T-helper 2 cell treated with Interferon-gamma antibody and Interleukin-4, amounts not matched to agents 5 μg/mL and 100 μg/mL, for 36 hours (primary cell): ENCODE measurements around the gene UBE2L3.
"Not testable (repeated sequence)": the region's sequence is repeated elsewhere in the genome, so short reads cannot be mapped to it uniquely, and the experiment has no call there.

Experiments
- DNase-seq: peaks from one replicate; pipeline ENCODE4 v3.0.0; 2021; ENCODE audit warnings: low spot score
- H3K27ac Mint-ChIP-seq: one replicate; pipeline ENCODE4 v1.8.0; 2021; ENCODE audit warnings: mild to moderate bottlenecking, mixed read lengths
- H3K27me3 Mint-ChIP-seq: one replicate; pipeline ENCODE4 v1.8.0; 2021; ENCODE audit warnings: low read depth, mixed read lengths
- H3K36me3 Mint-ChIP-seq: one replicate; pipeline ENCODE4 v1.8.0; 2021; ENCODE audit warnings: low read depth, mixed read lengths
- H3K4me1 Mint-ChIP-seq: one replicate; pipeline ENCODE4 v1.8.0; 2021; ENCODE audit warnings: low read depth, mixed read lengths
- H3K4me3 Mint-ChIP-seq: one replicate; pipeline ENCODE4 v1.8.0; 2022; ENCODE audit warnings: mild to moderate bottlenecking, moderate library complexity, mixed read lengths
- H3K9me3 Mint-ChIP-seq: one replicate; pipeline ENCODE4 v1.8.0; 2021; ENCODE audit warnings: mixed read lengths

UBE2L3 gene

GRCh38 chr22:21634844-21635243 lies 67.3 kb downstream of the UBE2L3 start:
- Mint-ChIP-seq H3K4me3 (no peak overlapping the region), H3K27me3 (no peaks in the 10 kb centered on the region), H3K27ac (no peak overlapping the region), H3K36me3 (no peaks in the 10 kb centered on the region), H3K9me3 (no peaks in the 10 kb centered on the region), H3K4me1 (peaks cover 15% of the 10 kb centered on the region)
- DNase-seq, result no peak

DNA sequence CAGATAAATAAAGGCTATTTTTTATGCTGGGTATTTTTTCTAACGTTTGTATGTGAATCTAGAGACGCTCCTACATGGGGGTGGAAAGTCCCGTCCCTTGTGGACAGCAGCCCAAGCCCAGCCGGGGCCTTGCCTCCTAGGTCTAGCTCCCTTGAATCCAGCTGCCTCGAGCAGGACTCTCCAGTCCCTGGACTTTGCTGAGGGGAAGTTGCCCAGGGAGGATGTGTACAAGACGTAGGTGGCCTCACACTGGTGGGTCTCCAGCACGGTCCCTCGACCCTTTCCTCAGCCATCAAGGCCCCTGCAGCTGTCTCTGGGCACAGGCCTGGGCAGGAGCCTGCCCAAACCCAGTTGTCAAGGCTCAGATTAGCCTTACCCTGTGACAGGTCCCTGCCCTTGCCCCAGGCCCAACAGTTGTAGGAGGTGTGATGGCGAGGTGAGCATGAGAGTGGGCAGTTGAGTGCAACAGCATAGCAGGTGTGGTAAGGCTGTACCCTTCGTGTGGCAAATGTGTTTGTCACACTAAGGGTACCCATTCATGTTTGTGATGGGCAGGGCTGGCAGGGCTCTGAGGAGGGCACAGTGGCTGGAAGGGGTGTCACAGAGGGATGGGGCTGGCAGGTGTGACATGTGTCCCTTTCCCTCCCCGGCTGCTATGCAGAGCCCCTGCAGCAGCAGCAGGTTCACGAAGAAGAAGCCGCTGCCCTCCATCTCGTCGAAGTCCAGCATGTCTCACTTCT lies 68.4 kb downstream of the UBE2L3 start:
- Mint-ChIP-seq H3K36me3 (no peaks in the 10 kb centered on the region), H3K9me3 (no peaks in the 10 kb centered on the region), H3K4me1 (peaks cover 9% of the 10 kb centered on the region), H3K27ac (no peak overlapping the region), H3K4me3 (no peak overlapping the region), H3K27me3 (peaks cover 2% of the 10 kb centered on the region)
- DNase-seq, result no peak

GRCh38 chr22:21636629-21637218 lies 69.2 kb downstream of the UBE2L3 start:
- DNase-seq, result no peak
- no peaks in the 10 kb centered on the region for H3K36me3 Mint-ChIP-seq
- no peak overlapping the region for H3K27ac Mint-ChIP-seq
- H3K27me3 Mint-ChIP-seq, result peaks cover 2% of the 10 kb centered on the region
- H3K4me3 Mint-ChIP-seq, result no peak overlapping the region
- H3K9me3 Mint-ChIP-seq, result no peaks in the 10 kb centered on the region
- H3K4me1 Mint-ChIP-seq, result peaks cover 9% of the 10 kb centered on the region

- DNase-seq, H3K9me3 Mint-ChIP-seq, H3K27me3 Mint-ChIP-seq, H3K27ac Mint-ChIP-seq, H3K4me3 Mint-ChIP-seq, H3K36me3 Mint-ChIP-seq, H3K4me1 Mint-ChIP-seq: not testable (repeated sequence)
Observed at GRCh38 chr22:21637450-21637849, 69.9 kb downstream of the UBE2L3 start.

DNA sequence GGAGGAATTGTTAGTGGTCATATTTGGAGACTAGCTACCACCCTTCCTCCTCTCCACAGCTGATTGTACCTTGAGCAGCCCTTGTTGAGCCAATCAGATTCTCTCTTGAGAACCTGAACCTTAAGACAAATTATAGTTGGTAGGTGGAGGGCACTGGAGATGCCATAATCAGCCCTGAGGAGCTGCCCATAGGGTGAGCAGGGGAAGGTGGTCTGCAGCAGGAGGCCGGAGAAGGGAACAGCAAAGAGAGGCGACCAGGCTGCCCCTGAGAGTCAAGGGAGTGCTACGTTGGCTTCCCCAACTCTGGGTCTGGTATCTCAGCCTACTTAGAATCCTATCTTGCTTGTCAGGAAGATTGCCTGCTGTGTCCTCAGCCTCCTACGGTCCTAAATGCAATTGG lies 71.8 kb downstream of the UBE2L3 start:
- H3K9me3 Mint-ChIP-seq, result no peaks in the 10 kb centered on the region
- H3K4me1 Mint-ChIP-seq, result peaks cover 16% of the 10 kb centered on the region
- peaks cover 2% of the 10 kb centered on the region for H3K27me3 Mint-ChIP-seq
- peaks cover 12% of the 10 kb centered on the region for H3K36me3 Mint-ChIP-seq
- no peak for DNase-seq
- H3K27ac Mint-ChIP-seq, result no peak overlapping the region
- no peak overlapping the region for H3K4me3 Mint-ChIP-seq

DNA sequence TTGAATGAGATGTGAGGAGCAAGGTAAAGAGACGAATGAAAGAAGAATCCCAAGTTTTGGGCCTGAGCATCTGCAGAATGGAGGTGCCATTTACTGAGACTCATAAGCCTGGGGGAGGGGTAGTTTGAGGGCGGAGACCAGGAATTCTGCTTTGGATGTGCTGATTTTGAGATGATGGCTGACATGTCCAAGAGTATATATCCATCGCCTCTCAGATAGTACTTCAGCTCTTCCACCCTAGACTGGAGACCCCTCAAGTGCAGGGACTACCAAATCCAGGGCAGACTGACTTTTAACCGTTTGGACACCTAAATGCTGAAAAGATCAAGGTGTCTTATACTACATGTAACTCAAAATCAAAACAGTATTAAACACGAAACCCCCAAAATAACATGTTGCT lies 73.3 kb downstream of the UBE2L3 start:
- H3K9me3 Mint-ChIP-seq, result no peaks in the 10 kb centered on the region
- peak overlapping the region; percentile 92 for H3K4me3 Mint-ChIP-seq
- DNase-seq, result no peak
- peaks cover 16% of the 10 kb centered on the region for H3K36me3 Mint-ChIP-seq
- peaks cover 16% of the 10 kb centered on the region for H3K4me1 Mint-ChIP-seq
- peaks cover 2% of the 10 kb centered on the region for H3K27me3 Mint-ChIP-seq
- H3K27ac Mint-ChIP-seq, result peak overlapping the region; percentile 88

- Mint-ChIP-seq H3K27me3 (peaks cover 2% of the 10 kb centered on the region), H3K4me1 (peaks cover 18% of the 10 kb centered on the region)
Observed at GRCh38 chr22:21641417-21641788, 73.9 kb downstream of the UBE2L3 start.

GRCh38 chr22:21641789-21642583 lies 74.5 kb downstream of the UBE2L3 start, which contains the start of gene SDF2L1:
Gene SDF2L1 (plus strand): TSS chr22:21642302. CDS start chr22:21642337, 35 bp downstream.
- Mint-ChIP-seq H3K9me3 (no peaks in the 10 kb centered on the region), H3K27me3 (peaks cover 2% of the 10 kb centered on the region)
- peak; percentile 99 for DNase-seq

More at GRCh38 chr22:21641417-21641788, 73.9 kb downstream of the UBE2L3 start:
- peak overlapping the region; percentile 88 for H3K27ac Mint-ChIP-seq
- peak overlapping the region; percentile 92 for H3K4me3 Mint-ChIP-seq
- DNase-seq, result peak; percentile 22
- H3K9me3 Mint-ChIP-seq, result no peaks in the 10 kb centered on the region
- peaks cover 20% of the 10 kb centered on the region for H3K36me3 Mint-ChIP-seq

DNA sequence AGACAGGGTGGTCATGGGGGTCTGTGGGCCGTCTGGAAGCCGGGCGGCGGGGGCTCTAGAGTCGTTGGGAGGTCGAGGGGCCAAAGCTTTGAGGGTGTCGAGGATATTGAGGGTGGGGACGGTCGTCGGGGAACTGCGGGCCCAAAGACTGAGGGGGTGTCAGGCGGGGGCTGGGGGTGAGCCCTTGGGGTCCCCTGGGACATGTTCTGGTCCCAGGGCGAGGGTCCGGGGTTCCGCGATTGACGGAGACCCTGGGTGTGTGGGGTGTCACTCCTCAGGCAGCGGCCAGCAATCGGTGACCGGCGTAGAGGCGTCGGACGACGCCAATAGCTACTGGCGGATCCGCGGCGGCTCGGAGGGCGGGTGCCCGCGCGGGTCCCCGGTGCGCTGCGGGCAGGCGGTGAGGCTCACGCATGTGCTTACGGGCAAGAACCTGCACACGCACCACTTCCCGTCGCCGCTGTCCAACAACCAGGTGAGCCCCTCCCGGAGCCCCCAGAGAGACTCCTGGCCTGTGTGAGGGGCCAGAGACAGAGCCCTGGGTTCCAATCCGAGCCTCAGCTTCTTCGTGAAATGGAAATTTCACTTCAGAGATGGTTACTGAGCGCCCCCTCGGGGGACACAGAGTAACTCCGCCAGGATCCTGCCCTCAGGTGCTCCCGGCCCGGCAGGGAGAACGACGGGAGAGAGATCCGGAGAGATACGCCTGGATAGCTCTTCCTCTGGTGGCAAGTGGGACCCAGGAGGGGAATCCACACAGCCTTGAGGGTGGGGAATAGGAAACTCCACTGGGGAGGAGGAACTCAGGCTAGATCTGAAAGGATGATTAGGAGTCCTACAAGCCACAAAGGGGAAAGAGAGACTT lies 75.3 kb downstream of the UBE2L3 start:
- peaks cover 28% of the 10 kb centered on the region for H3K36me3 Mint-ChIP-seq
- no peaks in the 10 kb centered on the region for H3K9me3 Mint-ChIP-seq
- peak overlapping the region; percentile 88 for H3K27ac Mint-ChIP-seq
- H3K27me3 Mint-ChIP-seq, result peaks cover 2% of the 10 kb centered on the region
- peak overlapping the region; percentile 92 for H3K4me3 Mint-ChIP-seq
- peak; percentile 60 for DNase-seq
- peaks cover 22% of the 10 kb centered on the region for H3K4me1 Mint-ChIP-seq

More at GRCh38 chr22:21641789-21642583, 74.5 kb downstream of the UBE2L3 start, which contains the start of gene SDF2L1:
- Mint-ChIP-seq H3K36me3 (peaks cover 25% of the 10 kb centered on the region), H3K4me3 (peak within 1 kb of the TSS; percentile 92), H3K27ac (peak within 1 kb of the TSS; percentile 88), H3K4me1 (peaks cover 22% of the 10 kb centered on the region)

GRCh38 chr22:21643533-21644357 lies 76.2 kb downstream of the UBE2L3 start:
- H3K4me3 Mint-ChIP-seq, result peak overlapping the region; percentile 92
- no peak for DNase-seq
- H3K9me3 Mint-ChIP-seq, result no peaks in the 10 kb centered on the region
- peaks cover 2% of the 10 kb centered on the region for H3K27me3 Mint-ChIP-seq
- peaks cover 22% of the 10 kb centered on the region for H3K4me1 Mint-ChIP-seq
- peaks cover 29% of the 10 kb centered on the region for H3K36me3 Mint-ChIP-seq
- peak overlapping the region; percentile 88 for H3K27ac Mint-ChIP-seq

GRCh38 chr22:21645513-21645912 lies 78.0 kb downstream of the UBE2L3 start:
- not testable (repeated sequence) for H3K27ac Mint-ChIP-seq, DNase-seq, H3K4me3 Mint-ChIP-seq, H3K9me3 Mint-ChIP-seq, H3K27me3 Mint-ChIP-seq
- peaks cover 39% of the 10 kb centered on the region for H3K36me3 Mint-ChIP-seq
- peaks cover 25% of the 10 kb centered on the region for H3K4me1 Mint-ChIP-seq

DNA sequence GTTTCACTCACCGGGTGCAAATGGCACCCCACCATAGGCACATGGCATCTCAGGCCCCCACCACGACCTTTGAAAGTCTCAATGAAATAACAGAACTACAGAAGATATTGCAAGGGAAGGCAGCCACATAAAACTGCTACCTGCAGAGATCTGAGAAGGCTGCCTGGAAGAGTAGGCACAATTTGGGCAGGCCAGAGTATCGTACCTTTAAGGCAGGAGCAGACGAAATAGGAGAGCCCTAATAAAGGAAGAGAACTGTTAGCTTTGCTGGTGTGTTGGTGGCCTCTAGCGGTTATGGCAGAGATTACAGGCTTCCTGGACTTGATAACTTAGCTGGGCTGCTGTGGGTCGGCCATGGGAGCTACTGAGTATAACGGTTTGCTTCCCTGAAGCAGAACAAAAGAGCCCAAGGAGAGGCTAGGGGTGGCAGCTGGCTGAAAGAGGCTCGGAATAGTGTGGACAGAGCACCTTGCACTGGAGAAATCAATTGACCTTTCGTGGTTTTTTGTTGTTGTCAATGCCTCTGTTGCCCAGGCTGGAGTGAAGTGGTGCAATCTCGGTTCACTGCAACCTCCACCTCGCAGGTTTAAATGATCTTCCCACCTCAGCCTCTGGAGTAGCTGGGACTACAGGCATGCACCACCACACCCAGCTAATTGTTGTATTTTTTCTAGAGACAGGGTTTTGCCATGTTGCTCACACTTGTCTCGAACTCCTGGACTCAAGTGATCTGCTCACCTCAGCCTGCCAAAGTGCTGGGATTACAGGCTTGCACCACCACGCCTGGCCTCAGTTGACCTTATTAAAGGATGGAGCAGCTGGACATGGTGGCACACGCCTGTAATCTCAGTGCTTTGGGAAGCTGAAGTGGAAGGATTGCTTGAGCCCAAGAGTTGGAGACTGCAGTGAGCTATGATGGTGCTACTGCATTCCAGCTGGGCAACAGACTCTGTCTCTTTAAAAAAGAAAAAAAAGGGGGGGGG lies 79.4 kb downstream of the UBE2L3 start:
- Mint-ChIP-seq H3K27ac (peak overlapping the region; percentile 67), H3K9me3 (no peaks in the 10 kb centered on the region), H3K4me1 (peaks cover 29% of the 10 kb centered on the region), H3K36me3 (peaks cover 41% of the 10 kb centered on the region), H3K27me3 (no peaks in the 10 kb centered on the region), H3K4me3 (no peak overlapping the region)
- peak; percentile 61 for DNase-seq
